IPS-18c (cell line): Measurements from ENCODE around the gene ULBP2.
"Not testable (repeated sequence)": the region's sequence is repeated elsewhere in the genome, so short reads cannot be mapped to it uniquely, and the experiment has no call there.

Source experiments
- H3K4me3 ChIP-seq: 2 replicates; pipeline ENCODE4 v1.7.0; 2013; ENCODE audit warnings: low read depth, mild to moderate bottlenecking, low read length, moderate library complexity; ENCODE audit not compliant: insufficient read depth
- H3K9me3 ChIP-seq: one replicate; pipeline ENCODE4 v1.6.1; 2013; ENCODE audit warnings: mild to moderate bottlenecking, low read length, moderate library complexity; ENCODE audit not compliant: control insufficient read depth, insufficient read depth

ULBP2 gene

GRCh38 chr6:149974825-149975224 is 33.0 kb downstream of the ULBP2 start:
- H3K4me3 ChIP-seq = no peak overlapping the region

GRCh38 chr6:149975400-149975799 is 33.6 kb downstream of the ULBP2 start:
- no peaks in the 10 kb centered on the region for H3K9me3 ChIP-seq
- no peak overlapping the region for H3K4me3 ChIP-seq

More at GRCh38 chr6:149974825-149975224, 33.0 kb downstream of the ULBP2 start:
- no peaks in the 10 kb centered on the region for H3K9me3 ChIP-seq

GRCh38 chr6:149977221-149977620 is 35.4 kb downstream of the ULBP2 start:
- Histone ChIP-seq H3K9me3 (no peaks in the 10 kb centered on the region), H3K4me3 (no peak overlapping the region)

GRCh38 chr6:149978610-149979009 is 36.8 kb downstream of the ULBP2 start:
- Histone ChIP-seq H3K9me3 (no peaks in the 10 kb centered on the region), H3K4me3 (no peak overlapping the region)

GRCh38 chr6:149979293-149979692 is 37.5 kb downstream of the ULBP2 start:
- no peak overlapping the region for H3K4me3 ChIP-seq

GRCh38 chr6:149983145-149983544 is 41.3 kb downstream of the ULBP2 start:
- Histone ChIP-seq H3K4me3 (no peak overlapping the region), H3K9me3 (no peaks in the 10 kb centered on the region)

More at GRCh38 chr6:149979293-149979692, 37.5 kb downstream of the ULBP2 start:
- no peaks in the 10 kb centered on the region for H3K9me3 ChIP-seq

- Histone ChIP-seq H3K4me3 (no peak overlapping the region), H3K9me3 (no peaks in the 10 kb centered on the region)
Measured at GRCh38 chr6:149984773-149985172, 43.0 kb downstream of the ULBP2 start.

- Histone ChIP-seq H3K4me3 (no peak overlapping the region), H3K9me3 (no peaks in the 10 kb centered on the region)
Measured at GRCh38 chr6:149985481-149985937, 43.7 kb downstream of the ULBP2 start.

GRCh38 chr6:149987602-149988107 is 45.8 kb downstream of the ULBP2 start:
- H3K4me3 ChIP-seq = no peak overlapping the region
- H3K9me3 ChIP-seq = no peaks in the 10 kb centered on the region

GRCh38 chr6:149988550-149989346 is 46.9 kb downstream of the ULBP2 start:
- Histone ChIP-seq H3K4me3 (no peak overlapping the region), H3K9me3 (no peaks in the 10 kb centered on the region)

GRCh38 chr6:149990212-149990660 is 48.4 kb downstream of the ULBP2 start:
- Histone ChIP-seq H3K9me3 (no peaks in the 10 kb centered on the region), H3K4me3 (peak overlapping the region; percentile 24; the same call in 1 of the 2 replicates)

GRCh38 chr6:149990661-149991471 is 49.1 kb downstream of the ULBP2 start:
- H3K4me3 ChIP-seq = peak overlapping the region; percentile 24
- no peaks in the 10 kb centered on the region for H3K9me3 ChIP-seq

GRCh38 chr6:149991472-149991795 is 49.6 kb downstream of the ULBP2 start:
- not testable (repeated sequence) for H3K9me3 ChIP-seq, H3K4me3 ChIP-seq

GRCh38 chr6:149991838-149992237 is 50.0 kb downstream of the ULBP2 start:
- Histone ChIP-seq H3K4me3 (no peak overlapping the region), H3K9me3 (no peaks in the 10 kb centered on the region)

- H3K9me3 ChIP-seq = no peaks in the 10 kb centered on the region
Measured at GRCh38 chr6:149995235-149995750, 53.5 kb downstream of the ULBP2 start.

GRCh38 chr6:149995971-149996370 is 54.2 kb downstream of the ULBP2 start:
- H3K9me3 ChIP-seq = no peaks in the 10 kb centered on the region
- H3K4me3 ChIP-seq = no peak overlapping the region

More at GRCh38 chr6:149995235-149995750, 53.5 kb downstream of the ULBP2 start:
- no peak overlapping the region for H3K4me3 ChIP-seq
